Measurements from ENCODE around the gene AFF3.

AFF3 gene

DNA sequence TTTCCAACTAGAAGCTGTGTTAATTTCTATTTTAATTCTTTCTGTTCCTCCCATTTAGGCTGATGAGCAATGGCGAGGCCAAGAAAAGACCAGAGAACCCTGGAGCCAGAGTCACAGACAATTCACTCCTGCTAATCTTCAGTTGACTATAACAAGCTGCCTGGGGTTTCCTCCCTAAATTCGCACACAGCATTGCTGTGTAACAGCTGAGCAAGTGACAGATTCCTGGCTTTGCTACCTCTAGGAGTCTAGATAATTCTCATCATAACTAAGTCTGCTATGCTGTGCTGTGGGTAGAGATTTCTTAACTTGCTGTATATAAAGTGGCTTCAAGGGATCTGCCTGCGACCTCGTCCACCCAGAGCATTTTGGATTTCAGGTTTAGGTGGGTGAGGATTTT is 521.3 kb downstream of the AFF3 start:
- DNase-seq: no peak

DNA sequence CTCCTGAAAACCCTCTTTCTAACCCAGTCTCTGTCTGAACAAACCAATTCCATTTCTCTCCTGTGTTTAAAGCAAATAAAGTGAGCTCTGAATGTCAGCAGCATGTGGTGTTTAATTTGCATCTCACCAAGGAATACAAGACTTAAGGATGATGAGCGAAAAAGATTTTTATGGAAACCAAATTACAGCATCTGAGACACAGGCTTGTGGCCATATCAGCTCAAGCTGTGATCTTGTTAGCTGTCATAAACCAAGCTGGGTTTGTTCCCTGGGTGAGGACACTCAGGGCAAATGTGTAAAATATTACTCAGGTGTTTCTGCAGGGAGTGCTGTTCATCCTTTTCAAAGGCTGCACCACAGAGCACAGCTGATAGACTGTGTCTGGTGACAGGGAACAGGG is 523.2 kb downstream of the AFF3 start:
- DNase-seq: no peak

DNA sequence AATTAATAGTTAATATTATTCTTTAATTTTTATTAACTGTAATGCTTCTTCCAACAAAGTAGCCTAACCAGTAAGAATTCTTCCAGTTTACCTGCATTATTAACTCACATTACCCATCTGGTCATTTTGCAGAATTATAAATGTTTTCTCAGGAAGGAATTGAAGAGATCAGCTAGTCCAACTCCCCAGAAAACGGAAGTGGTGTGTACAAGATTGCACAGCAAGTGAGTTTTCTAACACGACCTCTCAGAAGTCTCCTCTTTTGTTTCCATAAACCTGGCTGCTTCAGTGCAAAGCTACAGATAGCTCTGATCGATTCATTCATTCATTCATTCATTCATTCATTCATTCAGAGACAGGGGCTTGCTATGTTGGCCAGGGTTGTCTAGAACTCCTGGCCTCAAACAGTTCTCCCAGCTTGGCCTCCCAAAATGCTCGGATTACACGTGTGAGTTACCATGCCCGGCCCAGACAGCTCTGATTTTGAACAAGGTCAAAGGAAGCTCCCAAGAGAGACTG is 523.8 kb downstream of the AFF3 start:
- DNase-seq: no peak

DNA sequence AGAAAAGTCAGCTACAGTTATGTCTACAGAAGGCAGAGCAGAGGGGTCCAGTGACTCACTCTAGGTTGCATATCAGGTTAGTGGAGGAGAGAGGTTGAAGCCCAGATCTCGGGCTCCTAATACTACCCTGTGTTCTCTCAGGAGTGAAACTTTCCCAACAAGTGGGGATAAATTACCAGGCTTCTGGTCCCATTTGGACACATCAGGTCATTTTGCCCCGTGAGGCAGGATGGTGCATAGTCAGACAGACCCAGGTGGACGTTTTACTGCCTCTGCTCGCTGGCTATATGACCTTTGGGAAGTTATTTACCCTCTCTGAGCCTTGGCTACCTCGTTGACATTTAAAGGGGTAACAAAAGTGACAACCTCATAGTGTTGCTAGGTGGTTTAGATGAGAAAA is 524.6 kb downstream of the AFF3 start:
- no peak for DNase-seq

DNA sequence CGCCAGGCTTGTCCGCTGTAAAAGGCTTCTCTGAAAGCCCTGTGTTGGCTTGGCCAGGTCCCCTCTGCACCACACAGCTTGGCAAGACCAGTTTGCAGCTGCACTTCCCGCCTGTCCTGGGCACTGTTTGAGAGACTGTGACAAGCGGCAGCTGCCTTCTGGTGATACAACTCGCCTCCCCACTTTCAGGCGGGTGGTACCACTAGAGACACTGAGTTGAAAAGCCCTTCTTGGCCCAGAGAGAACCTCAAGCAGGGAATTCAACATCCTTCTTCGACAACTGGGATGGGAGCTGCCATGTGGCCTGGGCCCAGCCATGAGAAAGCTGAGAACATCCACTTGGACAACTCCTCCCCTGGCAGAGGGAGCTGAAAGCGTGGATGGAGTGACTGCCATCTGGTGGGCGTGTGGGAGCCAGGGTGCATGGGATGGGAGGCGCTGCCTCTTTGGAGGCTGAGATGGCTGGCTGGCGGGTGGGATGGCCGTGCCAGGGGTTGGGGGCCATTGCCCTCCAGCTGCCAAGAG is 527.1 kb downstream of the AFF3 start:
- peak in 1 of 2 donors; percentile 62 for DNase-seq

DNA sequence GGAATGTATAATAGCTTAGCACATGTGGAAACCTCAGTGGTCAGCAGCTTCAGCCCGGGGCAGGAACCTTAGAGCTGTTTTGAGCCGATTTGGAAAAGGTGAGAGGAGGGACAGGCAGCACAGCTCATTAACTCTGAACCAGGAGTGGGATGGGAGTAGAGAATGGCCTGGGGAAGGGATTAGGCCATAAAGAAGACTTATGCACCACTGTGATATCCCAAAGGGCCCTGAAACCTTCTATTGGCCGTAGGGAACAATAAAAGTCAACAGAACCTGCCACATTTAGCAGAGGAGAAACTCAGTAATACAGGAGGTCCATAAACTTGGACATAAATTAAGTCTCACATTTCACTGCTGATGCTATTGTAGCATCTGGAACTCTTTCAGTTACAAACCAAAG is 528.4 kb downstream of the AFF3 start:
- no peak for DNase-seq

DNA sequence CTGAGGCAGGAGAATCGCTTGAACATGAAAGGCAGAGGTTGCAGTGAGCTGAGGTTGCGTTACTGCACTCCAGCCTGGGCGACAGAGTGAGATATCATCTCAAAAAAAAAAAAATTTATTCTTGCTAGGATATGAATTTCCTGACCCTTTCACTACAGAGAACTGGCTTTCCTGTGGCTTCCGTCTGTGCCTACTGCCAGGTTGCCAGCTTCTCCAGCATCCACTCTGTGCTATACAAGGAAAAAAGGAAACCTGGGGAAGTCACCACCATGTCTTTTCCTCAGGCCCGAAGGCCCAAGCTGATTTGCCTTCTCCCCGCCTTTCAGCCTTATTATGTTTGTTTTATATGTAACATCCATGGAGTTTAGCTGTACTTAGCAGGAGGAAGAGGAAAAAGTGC is 530.6 kb downstream of the AFF3 start:
- DNase-seq: no peak

DNA sequence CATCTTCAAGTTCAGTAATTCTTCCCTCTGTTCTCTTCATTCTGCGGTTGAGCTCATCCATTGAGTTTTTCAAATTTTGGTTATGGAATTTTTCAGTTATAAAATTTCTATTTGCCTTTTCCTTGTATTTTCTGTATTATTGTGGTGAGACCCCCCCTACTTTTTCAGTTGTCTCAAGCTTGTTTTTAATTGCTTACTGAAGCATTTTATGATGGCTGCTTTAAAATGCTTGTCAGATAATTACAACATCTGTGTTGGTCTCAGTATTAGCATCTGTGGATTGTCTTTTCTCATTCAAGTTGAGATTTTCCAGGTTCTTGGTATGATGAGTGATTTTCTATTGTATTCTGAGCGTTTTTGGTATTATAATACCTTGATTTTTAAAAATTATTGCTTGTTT is 531.4 kb downstream of the AFF3 start:
- DNase-seq: no peak

DNA sequence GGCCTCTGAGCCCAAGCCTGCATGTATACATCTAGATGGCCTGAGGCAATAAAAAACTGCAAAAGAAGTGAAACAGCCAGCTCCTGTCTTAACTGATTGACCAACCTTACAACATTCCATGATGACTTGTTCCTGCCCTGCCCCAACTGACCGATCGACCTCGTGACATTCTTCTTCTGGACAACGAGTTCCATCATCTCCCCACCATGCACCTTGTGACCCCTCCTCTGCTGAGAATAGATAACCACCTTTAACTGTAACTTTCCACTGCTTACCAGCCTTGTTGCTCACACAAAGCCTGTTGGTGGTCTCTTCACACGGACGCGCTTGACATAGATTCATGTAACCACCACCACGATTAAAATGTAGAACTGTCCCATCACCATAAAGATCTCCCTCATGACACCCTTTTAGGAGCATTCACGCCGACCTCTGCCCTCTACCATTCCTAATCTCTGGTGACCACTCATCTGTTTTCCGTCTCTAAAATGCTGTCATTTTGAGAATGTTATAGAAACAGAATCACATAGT is 532.5 kb downstream of the AFF3 start:
- DNase-seq: no peak

DNA sequence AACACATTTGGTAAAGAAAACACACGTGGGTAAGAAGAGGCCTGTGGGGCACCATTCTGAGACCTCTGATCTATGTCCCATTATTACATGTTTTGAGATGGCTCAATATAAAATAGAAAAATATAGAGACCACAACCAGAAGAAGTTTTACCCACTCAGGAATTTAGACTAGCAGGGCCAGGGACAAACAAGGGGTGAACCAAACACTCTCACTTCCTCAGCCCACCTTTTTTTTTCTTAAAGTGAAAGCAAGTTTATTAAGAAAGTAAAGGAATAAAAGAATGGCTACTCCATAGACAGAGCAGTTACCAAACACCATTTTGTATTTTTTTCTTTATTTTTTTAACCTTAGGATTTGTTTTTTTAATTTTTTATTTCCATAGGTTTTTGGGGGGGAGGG is 533.5 kb downstream of the AFF3 start:
- no peak for DNase-seq

DNA sequence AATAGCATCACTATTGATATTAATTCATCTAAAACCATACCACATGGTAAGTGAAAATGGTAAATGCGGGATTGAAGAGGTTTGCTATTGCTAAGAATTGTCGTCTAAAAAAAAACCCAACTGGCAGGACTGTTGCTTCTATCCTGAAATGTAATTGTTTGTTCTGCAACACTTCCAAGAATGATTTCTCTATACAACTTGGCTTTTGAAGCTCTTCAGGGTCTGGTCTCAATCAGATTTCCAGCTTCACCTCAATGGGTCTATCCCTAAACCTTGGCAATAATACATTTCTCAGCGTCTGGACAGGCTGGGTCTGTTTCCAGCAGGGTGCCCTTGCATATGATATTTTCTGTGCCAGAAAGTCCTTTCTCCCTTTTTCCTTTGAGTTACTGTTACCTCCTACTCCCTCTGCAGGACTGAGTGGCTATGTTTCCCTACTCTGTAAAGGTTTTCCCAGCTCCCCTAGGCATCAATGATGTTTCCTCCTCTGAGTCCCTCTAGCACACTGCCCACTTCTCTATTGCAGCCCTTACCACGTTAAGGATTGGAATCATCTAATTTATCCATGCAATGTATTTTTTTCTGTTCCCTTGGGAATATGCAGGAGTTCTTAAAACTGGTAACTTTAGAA is 534.4 kb downstream of the AFF3 start:
- DNase-seq: no peak

DNA sequence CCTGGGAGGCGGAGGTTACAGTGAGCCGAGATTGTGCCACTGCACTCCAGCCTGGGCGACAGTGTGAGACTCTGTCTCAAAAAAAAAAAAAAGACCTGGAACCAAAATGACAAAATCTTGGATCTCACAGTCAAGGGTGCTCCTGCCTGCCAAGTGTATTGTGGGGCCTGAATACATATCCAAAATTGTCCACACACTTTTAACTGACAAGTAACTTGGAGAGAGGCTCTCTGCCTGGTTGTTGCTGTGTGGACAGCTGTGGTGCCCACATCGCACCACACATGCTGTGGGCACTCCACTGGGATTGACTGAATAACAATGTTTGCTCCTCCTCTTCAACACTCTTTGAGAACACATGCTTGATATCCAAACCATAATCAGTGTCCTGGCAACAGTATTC is 534.9 kb downstream of the AFF3 start:
- DNase-seq: no peak

DNA sequence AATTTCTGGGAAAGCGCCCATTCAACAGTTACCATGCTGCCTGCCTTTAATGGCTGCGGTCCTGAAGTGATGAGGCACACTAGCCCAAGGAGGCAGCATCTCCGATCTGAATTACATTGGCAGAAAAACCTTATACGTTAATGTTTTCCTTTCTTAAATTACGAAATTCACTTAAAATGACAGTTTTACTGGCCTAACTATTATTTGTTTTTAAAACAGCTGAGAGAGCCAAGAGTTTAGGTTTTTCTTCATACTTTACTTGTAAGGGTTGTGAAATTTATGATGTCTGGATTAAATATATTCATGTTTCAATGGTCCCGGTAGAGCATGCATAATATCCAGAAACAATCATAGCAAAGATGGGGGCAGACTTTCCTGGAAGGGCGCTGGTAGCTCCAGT is 537.4 kb downstream of the AFF3 start:
- DNase-seq: no peak

DNA sequence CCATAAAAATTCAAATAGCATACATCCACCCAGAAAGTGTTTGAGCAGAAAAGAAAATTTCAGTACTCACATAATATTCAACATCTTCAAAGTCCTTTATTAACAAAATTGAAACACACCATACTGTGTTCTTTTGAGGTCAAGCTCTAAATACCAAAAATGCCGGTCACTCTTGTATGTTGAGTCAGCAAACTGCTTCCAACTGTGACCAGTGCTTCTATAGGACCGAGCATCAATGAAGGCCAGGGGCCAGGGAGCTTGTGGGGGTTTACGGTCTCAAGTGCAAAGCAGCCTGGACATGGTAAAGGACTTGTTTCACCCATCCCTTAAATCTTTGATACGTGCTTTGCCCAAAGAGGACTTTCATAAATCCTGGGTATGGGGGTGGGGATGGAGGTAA is 539.9 kb downstream of the AFF3 start:
- DNase-seq: no peak

DNA sequence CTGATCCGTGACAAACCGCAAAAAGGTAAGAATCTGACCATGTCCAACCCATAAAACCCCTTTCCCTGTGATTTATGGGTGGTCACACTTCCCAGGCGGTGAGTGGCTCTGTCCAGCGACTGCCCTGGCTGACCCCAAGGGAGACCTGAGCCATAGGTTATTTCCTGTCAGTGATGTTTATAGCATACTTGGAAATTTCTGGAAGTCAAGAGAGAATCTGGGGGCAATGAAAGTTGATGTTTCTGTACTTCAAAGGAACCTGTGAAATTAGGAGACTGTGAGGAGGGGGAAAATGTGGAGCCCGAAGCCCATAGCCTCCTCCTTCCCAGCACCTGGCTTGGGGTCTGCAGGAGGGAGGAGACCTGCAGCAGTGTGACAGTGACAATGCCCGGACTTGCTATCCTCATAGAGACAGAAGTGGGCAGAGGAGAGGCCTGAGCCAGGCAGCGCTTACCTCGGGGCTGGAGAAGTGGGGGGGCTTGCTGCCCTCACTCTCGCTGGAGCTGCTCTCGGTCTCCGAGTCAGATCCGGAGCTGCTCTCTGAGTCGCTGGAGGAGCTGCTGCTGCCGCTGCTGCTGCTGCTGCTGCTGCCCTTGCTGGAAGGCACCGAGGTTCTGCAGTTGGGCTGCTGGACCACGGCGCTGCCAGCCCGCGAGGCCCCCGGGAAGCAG is 541.3 kb downstream of the AFF3 start:
- no peak for DNase-seq

DNA sequence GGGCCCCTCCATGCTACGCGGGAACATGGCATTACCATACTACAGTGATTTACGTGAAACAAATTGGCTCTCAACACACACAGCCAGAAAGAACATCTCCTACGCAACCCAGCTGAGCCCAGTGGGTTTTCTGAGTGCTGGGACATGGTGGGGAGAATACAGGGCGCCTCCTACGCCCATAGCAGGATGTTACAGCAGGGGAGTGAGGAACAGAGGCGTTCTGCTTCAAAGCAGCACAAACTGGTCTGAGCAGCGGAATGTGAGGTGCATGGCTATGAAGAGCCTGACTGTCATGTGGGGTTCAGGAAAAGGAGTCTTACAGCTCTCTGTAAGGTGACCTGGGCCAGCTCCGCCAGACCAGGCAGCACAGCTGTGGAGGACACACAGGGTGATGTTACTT is 543.9 kb downstream of the AFF3 start:
- DNase-seq: no peak

DNA sequence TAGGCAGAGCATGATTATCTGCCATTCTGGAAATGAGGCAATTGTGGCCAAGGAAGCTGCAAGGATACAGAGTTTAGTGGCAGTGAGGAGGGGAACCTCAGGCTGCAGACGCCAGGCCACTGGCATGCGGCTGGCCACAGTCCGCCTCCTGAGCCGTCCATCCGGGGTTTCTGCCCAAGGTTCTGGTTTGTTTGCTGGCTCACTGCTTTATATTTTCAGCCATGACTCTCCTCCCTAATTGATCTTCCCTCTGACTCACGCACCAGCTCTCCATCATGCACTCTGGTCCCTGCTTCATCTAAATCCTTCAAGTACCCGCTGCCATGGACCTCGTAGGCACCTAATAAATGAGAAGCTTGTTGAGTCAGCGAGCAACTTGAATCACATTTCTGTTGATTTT is 544.8 kb downstream of the AFF3 start:
- no peak for DNase-seq

DNA sequence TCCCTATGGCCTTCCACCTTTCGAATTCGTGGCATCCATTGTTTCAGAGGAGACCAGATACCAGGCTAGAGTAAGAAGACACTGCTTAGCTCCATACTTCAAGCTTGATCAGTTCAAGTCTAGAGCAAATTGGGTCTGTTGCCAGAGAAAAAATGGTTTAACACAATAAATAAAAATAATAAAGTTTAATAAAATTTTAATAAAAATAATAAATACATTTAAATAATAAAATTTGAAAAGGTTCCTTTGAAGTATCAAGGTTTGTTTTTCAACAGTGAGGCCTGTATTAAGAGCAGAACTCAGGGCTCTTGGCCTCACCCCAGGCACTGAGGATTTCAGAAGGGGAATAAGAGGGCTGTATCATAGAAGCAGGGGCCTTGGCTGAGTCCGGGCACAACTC is 547.0 kb downstream of the AFF3 start:
- DNase-seq: no peak

DNA sequence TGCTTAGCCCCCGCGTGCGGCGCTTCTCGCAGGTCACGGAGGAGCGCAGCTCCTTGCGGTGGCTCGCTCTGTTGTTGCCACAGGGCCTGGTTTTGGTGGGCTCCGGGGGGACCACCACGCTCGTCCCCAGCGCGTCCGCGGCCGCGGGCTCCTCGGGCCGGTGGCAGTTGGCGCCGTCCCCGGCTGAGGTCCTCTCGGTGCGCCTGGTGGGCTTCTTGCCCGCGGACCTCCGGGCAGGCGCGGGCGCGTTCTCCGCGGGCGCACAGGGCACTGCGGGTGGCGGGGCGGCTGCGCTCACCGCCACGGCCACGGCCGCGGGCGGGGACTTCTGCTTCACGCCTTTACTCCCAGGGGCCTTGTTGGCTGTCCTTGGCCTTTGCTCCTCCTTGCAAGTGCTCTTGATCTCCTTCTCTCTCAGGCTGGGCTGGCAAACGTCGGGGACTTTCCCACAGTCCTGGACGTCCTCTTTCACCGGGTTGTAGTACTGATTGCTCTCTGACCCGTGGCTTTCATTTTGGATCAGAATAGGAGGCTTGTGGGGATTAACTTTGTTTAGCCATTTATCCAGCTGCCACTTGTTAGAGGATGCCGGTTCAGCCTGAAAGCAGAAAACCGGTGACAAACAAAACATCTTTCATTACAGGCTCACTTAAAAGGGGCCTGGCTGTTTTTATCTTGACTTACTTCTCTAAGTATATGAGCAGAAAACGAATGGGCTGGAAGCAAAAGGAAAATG is 548.5 kb downstream of the AFF3 start:
- DNase-seq: no peak

DNA sequence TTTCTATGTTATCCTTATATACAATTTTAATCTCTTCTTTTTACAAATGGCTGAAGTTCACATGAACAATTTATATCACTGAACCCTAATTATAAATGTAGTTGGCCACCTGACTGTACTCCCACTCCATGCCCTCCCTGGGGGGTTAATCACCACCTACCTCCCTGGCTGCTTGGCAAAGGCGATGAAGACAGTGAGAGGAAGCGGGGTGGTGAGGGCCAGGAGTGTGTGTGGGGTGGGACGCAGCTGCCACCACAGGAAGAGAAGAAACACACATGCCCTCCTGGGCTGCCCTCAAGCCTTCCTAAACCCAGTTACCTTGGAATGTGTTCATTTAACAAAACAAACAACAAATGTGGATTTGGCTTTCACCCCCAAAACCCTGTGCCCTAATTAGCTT is 565.6 kb downstream of the AFF3 start:
- no peak for DNase-seq

DNA sequence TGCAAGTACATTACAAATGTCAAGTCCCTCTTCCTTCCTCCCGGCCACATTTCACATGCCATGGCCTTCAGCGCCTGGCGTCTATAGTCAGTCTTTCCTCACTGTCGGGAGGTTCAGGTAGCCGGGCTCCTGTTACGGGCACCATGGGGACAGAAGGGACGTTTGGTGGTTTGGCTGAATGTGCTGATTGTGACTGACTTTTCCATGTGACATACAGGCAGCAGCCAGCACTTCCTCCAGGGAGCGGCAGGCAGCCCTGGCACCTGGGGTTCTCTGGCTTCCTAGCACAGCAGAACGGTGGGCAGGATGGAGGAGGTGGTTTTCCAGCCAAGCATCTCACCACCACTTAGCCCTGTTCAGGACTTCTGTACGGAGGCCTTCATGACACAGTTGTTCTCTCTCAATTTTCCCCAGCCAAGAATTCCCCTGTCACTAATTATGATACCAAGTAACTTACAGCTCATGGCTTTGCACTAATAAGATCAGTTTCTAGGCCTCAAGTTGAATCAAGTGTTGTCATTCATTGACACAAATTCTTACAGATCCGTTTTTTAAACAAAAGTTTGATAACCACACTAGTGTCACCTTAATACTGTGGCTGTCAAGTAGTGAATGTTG is 568.6 kb downstream of the AFF3 start:
- no peak for DNase-seq

DNA sequence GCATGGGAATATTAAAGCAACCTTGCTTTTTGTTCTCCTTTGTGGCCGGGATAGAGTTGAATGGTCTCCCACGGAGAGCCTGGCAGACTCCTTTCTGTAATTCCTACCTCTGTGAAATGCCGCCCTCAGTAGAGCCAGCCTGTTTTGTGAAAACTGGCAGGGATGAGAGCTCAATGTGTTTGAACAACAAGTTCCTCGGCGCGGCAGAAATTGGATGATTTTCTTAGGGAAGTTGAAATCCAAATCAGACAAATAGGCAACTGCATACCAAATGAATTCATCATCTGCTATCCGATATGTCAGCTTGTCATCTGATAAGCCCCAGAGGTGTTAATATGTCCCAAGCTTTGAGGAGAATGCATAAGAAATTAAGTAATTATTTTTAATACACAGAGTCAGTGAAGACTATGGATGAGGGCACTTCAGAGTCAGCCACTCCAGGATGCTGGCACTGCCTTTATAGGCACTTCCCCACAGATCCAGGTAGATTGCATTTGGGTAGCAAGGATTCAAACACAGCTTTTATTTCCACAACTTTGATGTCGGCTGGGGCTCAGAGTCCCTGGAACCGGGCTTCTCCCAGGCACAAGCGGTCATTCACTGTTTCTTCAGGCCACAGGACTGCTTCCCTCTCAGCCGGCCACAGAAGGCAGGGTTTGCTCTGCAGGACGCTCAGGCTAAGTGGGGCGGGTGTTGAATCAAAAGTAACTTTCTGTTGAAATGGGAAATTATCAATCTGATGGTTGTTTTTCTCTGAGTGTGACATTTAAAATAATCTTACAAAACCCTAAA is 569.8 kb downstream of the AFF3 start:
- DNase-seq: peak; percentile 27 to 61
